A549 treated with Mapracorat at 1 μM for 4 hours (cell line): ENCODE measurements around the gene EQTN. TPM values are rescaled to one million over a fixed set of nuclear protein-coding genes. Genes with fewer than 3 reads are reported as not detected.

ENCODE experiments used
- total RNA-seq: library from RNA; stranded (reverse); fragments of 200-300 nt; extraction: Qiagen RNA extraction; gene quantifications from 5 replicates; pipeline ENCODE4 v1.2.3, GENCODE V29; 2022

The EQTN gene
- 0.22 TPM in 1 of 5 replicates, not detected in the others for total RNA-seq

GRCh38 chr9:27297050-27297449 is at the start of gene EQTN:
Gene EQTN, minus strand, starts transcription at chr9:27297150. Its CDS starts 95 bp downstream, at chr9:27297055.

Other genes with a start within 250 kb of the EQTN start
- 0.05 to 0.16 TPM (median 0.13 TPM) in 5 replicates for gene TEK, start 187.9 kb downstream of the EQTN start, total RNA-seq
- not detected in 5 replicates for gene IFNK, start 227.1 kb upstream of the EQTN start, total RNA-seq
- gene MOB3B, start 232.7 kb upstream of the EQTN start, total RNA-seq, result 8.8 to 11.2 TPM (median 9.5 TPM) in 5 replicates